Activated B cell treated with CpG ODN at 0.5 μM for 24 hours (primary cell): ENCODE results near the gene HMGN1. TPM values are rescaled to one million over a fixed set of nuclear protein-coding genes. Genes with fewer than 3 reads are reported as not detected.

Source experiments
- ATAC-seq: fragments of 200-7000 bp; cut with Tn5 transposase; one replicate; pipeline ENCODE4 v1.10.0; 2021; ENCODE audit warnings: low read depth, mild to moderate bottlenecking, moderate library complexity
- CTCF ChIA-PET: fragments of 350-600 bp; sonication (Branson Sonifier 250); formaldehyde crosslinking; loops from one replicate; lab custom pipeline; 2021; ENCODE audit warnings: antibody characterized with exemption; lab: Charles Lee
- POLR2A ChIA-PET: fragments of 350-600 bp; sonication (Branson Sonifier 250); formaldehyde crosslinking; loops from one replicate; lab custom pipeline; 2021; ENCODE audit warnings: antibody characterized with exemption; lab: Charles Lee
- DNase-seq: peaks from one replicate; pipeline ENCODE4 v3.0.0; 2022
- H3K27ac Mint-ChIP-seq: one replicate; pipeline ENCODE4 v1.8.0; 2020; ENCODE audit warnings: mixed read lengths
- H3K27me3 Mint-ChIP-seq: one replicate; pipeline ENCODE4 v1.8.0; 2021; ENCODE audit warnings: mixed read lengths
- H3K36me3 Mint-ChIP-seq: one replicate; pipeline ENCODE4 v1.8.0; 2021; ENCODE audit warnings: low read depth, mixed read lengths
- H3K4me1 Mint-ChIP-seq: one replicate; pipeline ENCODE4 v1.8.0; 2021; ENCODE audit warnings: mixed read lengths
- H3K4me3 Mint-ChIP-seq: one replicate; pipeline ENCODE4 v1.8.0; 2020; ENCODE audit warnings: mild to moderate bottlenecking, mixed read lengths
- H3K9me3 Mint-ChIP-seq: one replicate; pipeline ENCODE4 v1.8.0; 2020; ENCODE audit warnings: mixed read lengths
- intact Hi-C: fragments of 100-400 bp; cut with micrococcal nuclease; formaldehyde crosslinking; loops from one replicate; pipeline ENCODE4 v1.15.1; 2024
- total RNA-seq: library from RNA; stranded (reverse); gene quantifications from 2 replicates; pipeline ENCODE4 v1.2.3, GENCODE V29; 2022
- TF ChIP-seq, protein P1 (sequence below): fragments of 200-600 bp; IDR thresholded peaks from one replicate; pipeline ENCODE4 v1.8.0; 2022; ENCODE audit warnings: antibody characterized with exemption, mild to moderate bottlenecking

HMGN1 gene
- total RNA-seq, 1 donor from 2014 or later: 344 TPM

DNA sequence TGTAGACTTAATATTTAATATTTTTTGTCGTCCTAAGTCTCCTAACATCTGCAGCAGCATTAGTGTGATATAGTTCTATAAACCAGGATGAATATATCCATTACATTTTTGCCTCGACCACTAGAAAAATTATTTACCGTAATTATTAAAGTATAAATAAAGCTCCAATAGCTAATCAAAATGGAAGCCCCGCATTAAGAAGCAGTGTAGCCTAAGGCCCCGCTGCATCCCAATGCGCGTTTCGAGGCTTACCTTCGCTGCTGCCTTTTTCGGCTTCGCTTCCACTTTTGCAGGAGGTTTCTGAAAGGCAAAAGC is 891 bp downstream of the HMGN1 start:
- POLR2A ChIA-PET: interaction anchor here (0.6 to 3.9 kb wide), 9 partner anchors 18 to 164 kb away, joined by 3 to 84 read pairs (median 4); partner anchors contain the start of genes BRWD1 and PSMG1

DNA sequence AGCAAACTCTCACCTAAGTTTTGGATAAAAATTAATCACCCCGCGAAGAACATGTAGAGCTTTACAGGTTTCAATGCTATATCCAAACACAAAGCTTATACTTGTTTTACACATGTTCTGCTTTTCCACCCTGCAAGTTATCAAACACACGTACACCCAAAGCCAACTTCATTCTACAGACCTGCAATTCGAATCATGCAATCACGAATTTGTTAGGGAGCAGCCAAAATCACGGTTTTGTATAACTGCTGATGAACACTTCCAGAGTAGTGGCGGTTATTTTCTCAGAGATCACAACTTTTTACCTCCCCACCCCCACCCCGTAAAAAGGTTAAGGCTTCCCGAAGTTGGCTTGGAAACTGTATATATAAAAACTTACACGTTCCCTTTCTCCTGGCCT is 1.4 kb downstream of the HMGN1 start:
- no peak for ATAC-seq
- Mint-ChIP-seq H3K36me3 (peaks cover 51% of the 10 kb centered on the region), H3K9me3 (no peaks in the 10 kb centered on the region), H3K4me1 (peaks cover 41% of the 10 kb centered on the region), H3K27ac (peak overlapping the region; percentile 90), H3K4me3 (peak overlapping the region; percentile 90), H3K27me3 (no peaks in the 10 kb centered on the region)
- ChIA-PET CTCF (no interaction called here), POLR2A (interaction anchor here (0.6 to 3.9 kb wide), 4 partner anchors 34 to 164 kb away, joined by 3 to 84 read pairs (median 20); partner anchors contain the start of genes BRWD1 and PSMG1)
- intact Hi-C loops: no loop called here
- TF ChIP-seq, protein P1, sequence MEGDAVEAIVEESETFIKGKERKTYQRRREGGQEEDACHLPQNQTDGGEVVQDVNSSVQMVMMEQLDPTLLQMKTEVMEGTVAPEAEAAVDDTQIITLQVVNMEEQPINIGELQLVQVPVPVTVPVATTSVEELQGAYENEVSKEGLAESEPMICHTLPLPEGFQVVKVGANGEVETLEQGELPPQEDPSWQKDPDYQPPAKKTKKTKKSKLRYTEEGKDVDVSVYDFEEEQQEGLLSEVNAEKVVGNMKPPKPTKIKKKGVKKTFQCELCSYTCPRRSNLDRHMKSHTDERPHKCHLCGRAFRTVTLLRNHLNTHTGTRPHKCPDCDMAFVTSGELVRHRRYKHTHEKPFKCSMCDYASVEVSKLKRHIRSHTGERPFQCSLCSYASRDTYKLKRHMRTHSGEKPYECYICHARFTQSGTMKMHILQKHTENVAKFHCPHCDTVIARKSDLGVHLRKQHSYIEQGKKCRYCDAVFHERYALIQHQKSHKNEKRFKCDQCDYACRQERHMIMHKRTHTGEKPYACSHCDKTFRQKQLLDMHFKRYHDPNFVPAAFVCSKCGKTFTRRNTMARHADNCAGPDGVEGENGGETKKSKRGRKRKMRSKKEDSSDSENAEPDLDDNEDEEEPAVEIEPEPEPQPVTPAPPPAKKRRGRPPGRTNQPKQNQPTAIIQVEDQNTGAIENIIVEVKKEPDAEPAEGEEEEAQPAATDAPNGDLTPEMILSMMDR: no peak
- no peak for DNase-seq

More for the DNA sequence above, 891 bp downstream of the HMGN1 start:
- no peaks in the 10 kb centered on the region for H3K27me3 Mint-ChIP-seq
- no peaks in the 10 kb centered on the region for H3K9me3 Mint-ChIP-seq
- DNase-seq: no peak
- H3K27ac Mint-ChIP-seq: peak overlapping the region; percentile 90
- TF ChIP-seq, protein P1: no peak
- peaks cover 48% of the 10 kb centered on the region for H3K36me3 Mint-ChIP-seq
- peak overlapping the region; percentile 90 for H3K4me3 Mint-ChIP-seq
- peaks cover 41% of the 10 kb centered on the region for H3K4me1 Mint-ChIP-seq
- intact Hi-C loops: loop anchor here (1.0 kb wide), 1 partner anchor 165 kb away; the partner anchor contains the start of gene PSMG1
- CTCF ChIA-PET: no interaction called here
- no peak for ATAC-seq

DNA sequence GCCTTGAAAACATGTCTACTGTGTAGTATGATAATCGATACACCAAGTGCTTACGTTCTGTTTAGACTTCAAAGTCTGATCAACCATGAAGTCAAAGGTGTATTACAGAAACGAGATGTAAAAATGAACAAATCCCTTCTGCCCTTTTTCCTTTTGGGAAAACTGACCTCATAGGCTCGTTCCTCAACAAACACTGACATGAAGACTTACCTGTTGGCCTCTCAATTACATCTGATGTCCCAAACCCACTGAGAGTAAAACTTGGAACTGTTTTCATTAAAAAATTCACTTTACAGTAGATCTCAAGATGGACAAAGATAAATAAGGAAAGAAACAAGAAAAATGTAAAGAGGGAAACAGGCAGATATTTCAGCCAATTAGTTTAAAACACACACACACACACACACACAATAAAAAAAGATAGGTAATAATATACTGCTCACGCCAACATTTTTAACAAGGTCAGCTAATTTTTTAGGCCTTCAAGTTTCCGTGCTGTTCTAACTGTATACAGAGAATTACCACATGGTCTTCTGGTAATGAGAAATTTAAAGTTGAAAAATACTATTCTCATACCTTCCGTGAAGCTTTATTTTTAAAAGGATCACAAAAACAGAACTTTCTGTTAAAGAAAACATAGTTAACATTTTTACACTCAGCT is 2.1 kb downstream of the HMGN1 start:
- Mint-ChIP-seq H3K27me3 (no peaks in the 10 kb centered on the region), H3K4me3 (peak overlapping the region; percentile 24), H3K9me3 (no peaks in the 10 kb centered on the region), H3K27ac (no peak overlapping the region), H3K4me1 (peaks cover 41% of the 10 kb centered on the region), H3K36me3 (peaks cover 58% of the 10 kb centered on the region)
- intact Hi-C loops: no loop called here
- POLR2A ChIA-PET: interaction anchor here (0.7 to 3.9 kb wide), 3 partner anchors 33 to 90 kb away, joined by 4 to 84 read pairs (median 9); partner anchors contain the start of gene BRWD1
- CTCF ChIA-PET: no interaction called here
- DNase-seq (no peak), ATAC-seq (no peak)
- TF ChIP-seq, protein P1: no peak

DNA sequence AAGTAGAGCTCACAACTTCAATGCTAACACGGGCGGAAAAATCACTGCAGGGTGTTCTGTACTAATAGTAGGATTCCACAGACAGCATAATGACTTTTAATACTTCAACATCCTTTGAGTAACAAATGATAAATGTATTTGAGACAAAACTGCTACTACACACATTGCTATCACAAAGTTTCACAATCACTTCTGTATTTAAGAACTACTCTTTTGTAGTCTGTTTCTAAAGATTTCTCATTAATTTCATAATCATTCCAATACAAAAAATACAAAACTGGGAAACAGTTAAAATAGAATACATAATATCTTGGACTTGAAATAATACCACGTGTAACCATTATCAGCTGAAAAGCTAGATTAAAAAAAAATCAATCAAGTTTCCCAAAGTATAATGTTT is 2.7 kb downstream of the HMGN1 start:
- TF ChIP-seq, protein P1: no peak
- H3K4me3 Mint-ChIP-seq: no peak overlapping the region
- DNase-seq (no peak), ATAC-seq (no peak)
- peaks cover 64% of the 10 kb centered on the region for H3K36me3 Mint-ChIP-seq
- H3K27me3 Mint-ChIP-seq: no peaks in the 10 kb centered on the region
- intact Hi-C loops: no loop called here
- no peak overlapping the region for H3K27ac Mint-ChIP-seq
- POLR2A ChIA-PET: interaction anchor here (0.7 to 0.9 kb wide), 2 partner anchors 38 to 90 kb away, joined by 4 to 9 read pairs; no protein-coding TSS in a partner anchor
- H3K4me1 Mint-ChIP-seq: peaks cover 41% of the 10 kb centered on the region
- CTCF ChIA-PET: no interaction called here
- no peaks in the 10 kb centered on the region for H3K9me3 Mint-ChIP-seq

DNA sequence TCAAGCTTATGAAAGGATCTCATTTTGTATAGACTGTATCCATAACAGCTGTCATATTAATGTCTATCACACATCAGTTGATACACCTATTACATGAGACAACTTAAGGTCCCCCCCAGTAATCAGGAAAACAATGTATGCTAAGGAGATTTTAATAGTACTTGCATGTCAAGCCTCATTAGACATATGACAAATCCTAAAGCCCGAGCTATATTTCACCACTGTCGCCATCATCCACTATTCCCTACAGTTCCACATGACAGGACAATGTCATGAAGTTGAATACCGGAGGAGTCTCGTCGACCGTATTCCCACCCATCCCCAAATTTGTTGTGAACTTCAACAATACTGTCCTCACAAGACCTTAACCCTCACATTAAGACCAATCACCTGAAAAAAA is 3.4 kb downstream of the HMGN1 start:
- Mint-ChIP-seq H3K4me1 (peaks cover 40% of the 10 kb centered on the region), H3K36me3 (peaks cover 71% of the 10 kb centered on the region), H3K27me3 (no peaks in the 10 kb centered on the region), H3K9me3 (no peaks in the 10 kb centered on the region), H3K4me3 (no peak overlapping the region), H3K27ac (no peak overlapping the region)
- no peak for DNase-seq
- no peak for ATAC-seq
- intact Hi-C loops: no loop called here
- CTCF ChIA-PET: no interaction called here
- TF ChIP-seq, protein P1: no peak
- POLR2A ChIA-PET: no interaction called here
